NCI-H187 treated with DMSO at 0.1 percent for 48 hours (cell line): ENCODE measurements around the gene GLS.
"Not testable (repeated sequence)": the region's sequence is repeated elsewhere in the genome, so short reads cannot be mapped to it uniquely, and the experiment has no call there.

Source experiments
- DNase-seq: peaks from one replicate; lab custom pipeline; 2025; lab: John Stamatoyannopoulos, UW

The GLS gene

DNA sequence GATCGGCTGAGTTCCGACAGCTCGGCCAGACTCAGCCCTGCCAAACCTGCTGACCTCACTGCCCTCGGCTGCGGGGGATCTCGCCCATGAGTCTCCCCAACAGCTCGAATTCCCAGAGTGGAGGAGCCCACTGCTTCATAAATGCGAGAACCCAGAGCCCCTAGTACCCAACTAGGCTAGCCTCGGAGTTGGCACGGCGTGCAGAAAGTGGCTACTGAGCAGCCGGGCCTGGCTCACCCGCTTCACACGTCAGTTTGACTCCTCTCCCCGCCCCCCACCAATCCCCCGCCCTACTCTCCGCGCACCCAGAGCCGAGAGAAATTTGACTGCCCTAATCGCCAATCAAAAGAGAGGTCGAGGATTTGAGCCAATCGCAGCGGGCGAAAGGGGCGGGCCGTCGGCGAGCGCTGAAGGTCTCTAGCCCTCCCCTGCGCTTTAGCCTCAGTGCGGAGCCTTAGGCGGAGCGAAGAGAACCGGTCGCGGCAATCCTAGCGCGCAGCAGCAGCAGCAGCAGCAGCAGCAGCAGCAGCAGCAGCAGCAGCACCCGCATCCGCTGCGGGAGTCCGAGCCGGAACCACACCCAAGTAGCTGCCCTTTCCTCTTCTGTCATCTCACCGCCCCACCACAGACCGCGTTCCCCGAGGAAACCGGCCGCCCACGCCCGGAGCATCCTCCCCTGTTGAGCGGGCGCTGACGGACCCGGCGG, at the start of gene GLS:
TSS of gene GLS (plus strand) at position 444 of the 706 bp plus-strand sequence. CDS start 264 bp downstream, outside the sequence.
- peak; percentile 58 for DNase-seq

- no peak for DNase-seq
Observed at GRCh38 chr2:190831941-190832340, 48.7 kb upstream of the GLS start.

DNA sequence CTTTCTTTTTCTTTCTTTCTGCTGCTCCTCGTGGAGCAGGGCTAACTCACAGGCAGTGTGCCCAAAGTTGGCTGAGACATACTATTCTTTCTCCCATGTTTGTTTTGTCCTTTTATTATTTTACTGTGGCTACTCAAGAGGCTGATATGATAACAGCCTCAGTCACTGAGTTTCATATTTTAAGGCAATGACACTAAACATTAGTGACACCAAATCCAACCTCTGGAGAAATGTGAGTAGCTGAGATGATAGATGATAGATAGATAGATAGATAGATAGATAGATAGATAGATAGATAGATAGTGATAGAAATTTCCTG, 45.8 kb upstream of the GLS start:
- DNase-seq: no peak

- DNase-seq: no peak
Observed at GRCh38 chr2:190835303-190835930, 45.2 kb upstream of the GLS start.

DNA sequence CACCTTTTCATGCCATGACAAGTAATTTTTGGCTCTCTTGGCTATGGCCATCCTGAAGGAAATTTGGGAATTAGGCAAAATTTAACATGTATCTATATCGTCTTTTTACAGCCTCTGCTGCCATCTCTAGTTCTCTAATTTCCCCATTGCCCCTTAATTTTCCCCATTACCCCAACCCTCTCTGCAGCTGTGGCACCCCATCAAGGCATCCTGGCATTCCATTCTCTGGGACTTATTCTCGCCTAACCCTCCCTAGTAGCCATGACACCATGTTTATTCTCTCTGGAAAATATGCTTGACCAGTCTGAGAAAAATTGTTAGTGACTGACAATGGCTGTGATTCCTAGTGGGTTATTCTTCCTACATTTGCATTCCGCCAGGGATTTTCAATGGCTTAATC, 43.9 kb upstream of the GLS start:
- DNase-seq: no peak

GRCh38 chr2:190837420-190837819, 43.2 kb upstream of the GLS start:
- no peak for DNase-seq

- DNase-seq: no peak
Observed at GRCh38 chr2:190837952-190838361, 42.7 kb upstream of the GLS start.

DNA sequence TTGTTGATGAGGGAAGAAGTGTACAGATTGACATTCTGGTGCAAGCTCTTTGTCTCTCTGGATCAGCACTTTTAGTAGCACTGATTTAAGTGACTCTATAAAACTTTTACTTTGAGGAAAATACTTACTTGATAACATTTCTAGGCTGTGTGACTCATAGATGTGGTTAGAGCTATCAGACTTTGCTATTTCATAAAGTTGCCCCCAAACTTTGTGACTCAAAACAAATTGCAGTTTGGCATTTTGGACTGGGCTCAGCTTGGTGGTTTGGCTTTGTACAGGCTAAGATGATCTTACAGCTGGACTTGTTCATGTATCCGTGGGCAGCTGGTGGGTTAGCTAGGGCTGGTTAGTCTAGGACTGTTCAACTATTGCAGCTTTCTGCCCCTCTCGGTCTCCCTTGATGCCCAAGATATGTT, 42.1 kb upstream of the GLS start:
- no peak for DNase-seq

GRCh38 chr2:190840569-190841172, 40.0 kb upstream of the GLS start:
- no peak for DNase-seq

GRCh38 chr2:190841707-190842505, 38.7 kb upstream of the GLS start:
- DNase-seq: no peak

DNA sequence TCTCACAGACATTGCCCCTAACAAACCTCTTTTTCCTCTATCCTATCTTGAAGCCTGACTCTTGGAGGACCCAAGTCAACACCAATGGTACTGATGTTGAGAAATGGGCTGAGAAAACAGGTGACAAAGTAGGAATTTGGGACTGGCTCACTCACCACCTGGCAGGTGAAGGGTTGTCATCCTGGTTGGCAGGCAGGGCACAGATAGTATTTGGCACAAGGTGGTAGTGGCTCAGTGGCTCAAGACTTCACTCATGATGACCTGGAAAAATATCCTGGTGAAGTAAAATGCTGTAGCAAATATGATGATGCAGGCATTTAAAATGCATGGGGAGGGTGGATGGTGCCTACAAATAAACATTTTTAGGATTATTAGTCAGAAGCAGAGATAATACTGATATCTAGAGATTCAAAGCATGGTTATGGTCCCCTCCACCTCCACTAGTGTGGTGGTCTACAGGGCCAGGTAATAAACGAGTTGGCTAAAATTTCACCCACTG, 38.0 kb upstream of the GLS start:
- DNase-seq: no peak

- no peak for DNase-seq
Observed at GRCh38 chr2:190843890-190844699, 36.5 kb upstream of the GLS start.

DNA sequence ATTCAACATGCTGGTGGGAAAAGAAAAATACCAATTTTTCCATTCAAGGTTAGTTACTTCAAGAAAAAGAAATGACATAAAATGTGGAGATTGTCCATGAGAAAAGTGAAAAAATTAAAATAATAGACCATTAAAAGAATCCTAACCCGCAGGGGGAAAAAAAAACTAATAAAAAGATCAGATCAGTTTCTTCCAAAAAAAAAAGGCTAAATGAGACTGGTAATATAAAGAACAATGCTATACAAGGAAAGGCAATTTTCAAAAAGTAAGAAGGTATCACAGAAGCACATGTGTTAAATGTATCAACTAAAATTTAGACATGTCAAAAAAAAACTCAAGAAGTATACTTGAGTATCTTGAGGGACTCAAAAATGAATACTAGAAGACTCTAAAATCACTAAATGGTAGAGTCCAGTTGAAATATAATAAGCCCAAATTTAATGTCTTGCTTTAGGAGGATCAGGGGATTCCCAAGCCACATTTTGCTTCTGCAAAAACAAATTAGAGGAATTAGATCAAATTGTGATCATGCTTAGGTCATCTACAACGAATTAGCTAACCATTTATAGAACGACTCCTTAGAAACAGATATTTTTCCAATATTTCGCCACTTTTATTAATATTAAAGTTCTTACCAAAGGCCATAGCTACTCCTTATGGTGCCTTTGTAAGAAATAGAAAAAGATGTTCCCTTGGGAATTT, 35.8 kb upstream of the GLS start:
- no peak for DNase-seq

DNA sequence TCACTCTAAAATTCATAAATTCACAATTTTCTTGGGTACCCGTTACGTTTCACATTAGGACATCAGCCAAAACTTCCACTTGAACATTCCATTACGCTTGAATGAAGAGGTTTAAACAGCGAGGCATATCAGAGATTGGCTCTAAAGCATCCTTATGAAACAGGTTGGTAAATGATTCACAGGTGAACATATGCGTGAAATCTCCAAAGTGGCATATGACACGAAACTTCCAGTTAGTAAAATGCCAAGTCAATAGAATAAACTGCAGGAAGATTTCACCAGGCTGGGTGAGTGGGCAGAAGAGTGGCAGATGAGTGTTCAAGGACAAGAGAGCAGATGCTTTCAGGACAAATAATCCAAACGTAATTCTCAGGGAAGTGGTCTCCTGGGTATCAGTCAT, 33.9 kb upstream of the GLS start:
- DNase-seq: peak; percentile 16

GRCh38 chr2:190847504-190848081, 33.0 kb upstream of the GLS start:
- no peak for DNase-seq

DNA sequence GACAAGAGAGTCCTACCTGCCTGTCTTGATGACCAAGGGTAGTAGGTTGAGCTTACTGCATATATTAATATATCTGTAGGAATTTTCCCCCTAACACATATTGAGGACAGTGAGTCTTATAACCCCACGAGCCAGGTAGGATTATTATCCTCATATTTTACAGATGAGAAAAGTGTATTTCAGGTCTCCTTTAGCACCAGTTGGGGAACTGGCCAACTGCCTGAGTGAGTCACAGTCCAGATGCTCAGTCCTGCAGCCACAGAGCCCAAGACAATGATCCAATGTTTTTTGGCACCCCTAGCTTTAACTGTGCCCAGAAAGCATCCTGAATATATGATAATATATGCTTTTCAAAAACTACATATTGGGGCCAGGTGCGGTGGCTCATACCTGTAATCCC, 30.8 kb upstream of the GLS start:
- DNase-seq: no peak

GRCh38 chr2:190853022-190853421, 27.6 kb upstream of the GLS start:
- DNase-seq: not testable (repeated sequence)

DNA sequence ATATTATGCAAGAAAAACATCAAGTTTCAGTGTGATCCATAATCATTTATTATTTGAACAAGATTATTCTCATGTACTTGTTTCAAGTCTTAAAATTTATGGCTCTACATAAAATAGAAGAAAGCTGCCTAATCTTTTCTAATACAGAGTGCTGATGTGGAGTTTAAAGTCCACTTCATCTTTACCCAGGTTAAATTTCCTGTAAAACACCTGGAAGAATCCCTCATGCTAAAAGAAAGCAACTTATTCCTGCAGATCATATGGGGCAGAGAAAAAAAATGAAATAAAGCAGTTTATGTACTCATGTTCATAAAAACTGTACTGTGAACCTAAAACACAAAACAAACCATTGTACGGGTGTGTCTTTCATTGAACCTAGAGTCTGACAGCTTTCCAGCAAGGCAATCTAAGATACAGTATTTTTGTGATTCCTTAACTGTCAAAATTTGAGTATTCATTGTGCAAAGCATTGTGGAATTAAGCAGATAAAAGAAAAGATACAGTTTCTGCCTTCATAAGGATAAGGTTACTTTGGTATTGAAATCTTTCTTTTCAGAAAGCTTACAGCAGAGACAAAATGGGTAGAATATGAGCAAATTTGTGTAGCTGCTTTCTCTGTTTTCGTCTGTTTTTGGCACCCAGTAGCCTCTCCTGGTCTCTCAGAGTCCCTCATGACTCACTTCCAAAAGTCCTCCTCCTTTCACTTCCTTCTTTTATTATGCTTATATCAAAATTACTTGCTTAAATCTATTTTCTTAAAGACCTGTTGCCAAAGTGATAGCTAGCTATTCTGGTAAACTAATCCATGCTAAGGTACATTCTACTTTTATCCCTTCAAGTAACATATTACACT, 26.9 kb upstream of the GLS start:
- DNase-seq: no peak

GRCh38 chr2:190854726-190855125, 25.9 kb upstream of the GLS start:
- no peak for DNase-seq

GRCh38 chr2:190855245-190855644, 25.4 kb upstream of the GLS start:
- DNase-seq: no peak
